HepG2 (cell line): ENCODE results near the gene UMOD. TPM values are rescaled to one million over a fixed set of nuclear protein-coding genes. Genes with fewer than 3 reads are reported as not detected.

Experiments used
- ATAC-seq: fragments of 200-7000 bp; cut with Tn5 transposase; 3 replicates; pipeline ENCODE4 v1.9.1; 2020; ENCODE audit warnings: mild to moderate bottlenecking, moderate library complexity
- BruUV-seq: library from RNA; stranded (reverse); fragments of 400-500 nt; replicated peaks from 2 replicates; lab custom pipeline; 2021; lab: Mats Ljungman, UMichigan
- CTCF ChIA-PET: fragments of 300-600 bp; formaldehyde crosslinking; extraction: SDS; loops from one replicate; lab custom pipeline; 2021; ENCODE audit warnings: low total read pairs, inconsistent platforms, low intra/inter-chr PET ratio; lab: Yijun Ruan, JAX
- POLR2A ChIA-PET: fragments of 350-600 bp; sonication (Branson Sonifier 250); formaldehyde crosslinking; loops from one replicate; lab custom pipeline; 2020; ENCODE audit warnings: antibody characterized with exemption, inconsistent platforms; lab: Yijun Ruan, JAX
- DNase-seq: peaks from one replicate; pipeline ENCODE4 v3.0.0-alpha.2; 2015; ENCODE audit warnings: low spot score
- FAIRE-seq: peaks from 3 replicates; lab custom pipeline; 2011; peaks lifted over from hg19 to GRCh38; lab: Jason Lieb, UNC
- H2AFZ ChIP-seq: one replicate; pipeline ENCODE4 v1.6.1; 2011; ENCODE audit warnings: low read length, inconsistent platforms
- H3K27ac ChIP-seq: fragments of 300-600 bp; 3 replicates; pipeline ENCODE4 v1.8.0; 2011; ENCODE audit warnings: mixed run types, mild to moderate bottlenecking, mixed read lengths, low read length, inconsistent platforms; ENCODE audit not compliant: insufficient read depth; ENCODE audit errors: extremely low read length
- H3K27me3 ChIP-seq, 2 experiments: fragments of 200-600 bp in 1 of 2; 2 replicates in 1 of 2; 3 replicates in 1 of 2; pipeline versions ENCODE4 v1.6.0 to v1.8.0; 2011; ENCODE audit warnings: low read length in 2 of 2, mild to moderate bottlenecking in 2 of 2, moderate library complexity in 2 of 2, inconsistent platforms in 1 of 2; ENCODE audit not compliant: insufficient read depth in 2 of 2, control insufficient read depth in 1 of 2
- H3K36me3 ChIP-seq, 2 experiments: fragments of 200-600 bp in 1 of 2; replicated peaks in 1 of 2; 2 replicates in 1 of 2; 3 replicates in 1 of 2; pipeline versions ENCODE4 v1.5.1 to v1.8.0; 2011; ENCODE audit warnings: low read length in 2 of 2, inconsistent platforms in 1 of 2; ENCODE audit not compliant: insufficient read depth in 2 of 2, control insufficient read depth in 1 of 2
- H3K4me1 ChIP-seq: 2 replicates; pipeline ENCODE4 v1.5.1; 2012; ENCODE audit warnings: low read length, inconsistent platforms; ENCODE audit not compliant: insufficient read depth
- H3K4me2 ChIP-seq: 2 replicates; pipeline ENCODE4 v1.6.0; 2011; ENCODE audit warnings: low read depth, low read length, inconsistent platforms
- H3K4me3 ChIP-seq, 3 experiments: fragments of 200-600 bp in 1 of 3; sonication (generic), shearing (Covaris generic) in 1 of 3; replicated peaks in 1 of 3; 2 replicates each; pipeline ENCODE4 v1.5.1; 2011 to 2016; ENCODE audit warnings: low read length in 3 of 3, inconsistent platforms in 2 of 3, low read depth in 2 of 3, mild to moderate bottlenecking in 2 of 3, control low read depth in 1 of 3, mixed read lengths in 1 of 3; ENCODE audit not compliant: insufficient read depth in 1 of 3
- H3K79me2 ChIP-seq: one replicate; pipeline ENCODE4 v1.6.1; 2011; ENCODE audit warnings: low read length, inconsistent platforms; ENCODE audit not compliant: insufficient read depth
- H3K9ac ChIP-seq: 2 replicates; pipeline ENCODE4 v1.6.0; 2011; ENCODE audit warnings: mild to moderate bottlenecking, low read depth, low read length, inconsistent platforms; ENCODE audit not compliant: insufficient read depth
- H3K9me3 ChIP-seq: 2 replicates; pipeline ENCODE4 v1.5.1; 2012; ENCODE audit warnings: mild to moderate bottlenecking, low read length
- H4K20me1 ChIP-seq: 2 replicates; pipeline ENCODE4 v1.6.0; 2011; ENCODE audit warnings: inconsistent platforms, mild to moderate bottlenecking, low read length, moderate library complexity; ENCODE audit not compliant: insufficient read depth
- AGO1 ChIP-seq: fragments of 200-400 bp; formaldehyde crosslinking; IDR thresholded peaks from 2 replicates; pipeline ENCODE4 v1.6.1; 2017; ENCODE audit warnings: mild to moderate bottlenecking, low read depth, low read length, moderate library complexity; ENCODE audit not compliant: poor library complexity, severe bottlenecking
- CCDC6 ChIP-seq: sonication (generic); formaldehyde crosslinking; IDR thresholded peaks from 2 replicates; pipeline ENCODE4 v1.8.1; 2022; ENCODE audit warnings: mild to moderate bottlenecking, missing genetic modification reagents, moderate library complexity
- CREM ChIP-seq, 2 experiments: sonication (generic) in 1 of 2; formaldehyde crosslinking in 1 of 2; IDR thresholded peaks; 2 replicates each; pipeline versions ENCODE4 v1.4.0 to v1.6.1; 2016 to 2020; ENCODE audit warnings: antibody characterized with exemption in 1 of 2, mild to moderate bottlenecking in 1 of 2, missing genetic modification reagents in 1 of 2
- GABPB1 ChIP-seq: IDR thresholded peaks from 2 replicates; pipeline ENCODE4 v1.6.1; 2016; ENCODE audit warnings: mild to moderate bottlenecking, missing genetic modification reagents, moderate library complexity, missing compliant biosample characterization
- MIER2 ChIP-seq: IDR thresholded peaks from 2 replicates; pipeline ENCODE4 v1.6.1; 2016; ENCODE audit warnings: missing biosample characterization, missing genetic modification reagents
- NFE2 ChIP-seq: sonication (generic); formaldehyde crosslinking; IDR thresholded peaks from 2 replicates; pipeline ENCODE4 v1.4.0; 2020; ENCODE audit warnings: missing genetic modification reagents
- NR2F6 ChIP-seq, 2 experiments: IDR thresholded peaks; 2 replicates each; pipeline ENCODE4 v1.6.1; 2016; ENCODE audit warnings: antibody characterized with exemption in 1 of 2, mild to moderate bottlenecking in 1 of 2
- NRL ChIP-seq: sonication (generic); formaldehyde crosslinking; IDR thresholded peaks from 2 replicates; pipeline ENCODE4 v1.5.0; 2020; ENCODE audit warnings: missing genetic modification reagents, mild to moderate bottlenecking, moderate library complexity, borderline replicate concordance
- PITX1 ChIP-seq: sonication (generic); formaldehyde crosslinking; IDR thresholded peaks from 2 replicates; pipeline ENCODE4 v1.5.1; 2020; ENCODE audit warnings: mild to moderate bottlenecking, missing genetic modification reagents
- POLR2AphosphoS5 ChIP-seq: IDR thresholded peaks from 2 replicates; pipeline ENCODE4 v1.6.1; 2012; ENCODE audit warnings: low read depth, low read length
- PRDM4 ChIP-seq: sonication (generic); formaldehyde crosslinking; IDR thresholded peaks from 2 replicates; pipeline ENCODE4 v1.9.0; 2021; ENCODE audit warnings: missing genetic modification reagents, borderline replicate concordance
- THAP11 ChIP-seq: IDR thresholded peaks from 2 replicates; pipeline ENCODE4 v1.6.1; 2016; ENCODE audit warnings: missing biosample characterization, missing genetic modification reagents
- ZNF512B ChIP-seq: sonication (generic); formaldehyde crosslinking; IDR thresholded peaks from 2 replicates; pipeline ENCODE4 v1.5.1; 2020; ENCODE audit warnings: missing genetic modification reagents, mild to moderate bottlenecking, borderline replicate concordance
- ZNF7 ChIP-seq: IDR thresholded peaks from 2 replicates; pipeline ENCODE4 v1.6.1; 2016; ENCODE audit warnings: missing biosample characterization, missing genetic modification reagents
- ZSCAN9 ChIP-seq: IDR thresholded peaks from 2 replicates; pipeline ENCODE4 v1.6.1; 2016; ENCODE audit warnings: borderline replicate concordance
- WGBS: methylation state at CpG from one replicate; pipeline ENCODE4 v1.1.6; 2017; ENCODE audit warnings: low lambda C conversion rate; 5-methylcytosine and 5-hydroxymethylcytosine counted together
- in situ Hi-C: cut with HindIII; loops from 2 replicates; pipeline ENCODE4 v1.10.0; 2017; ENCODE audit warnings: low pct_unique_long_range_greater_than_20kb; ENCODE audit not compliant: extremely low pct_ligation_motif_present
- intact Hi-C: fragments of 100-400 bp; cut with micrococcal nuclease; formaldehyde crosslinking; loops from one replicate; pipeline ENCODE4 v1.10.0; 2022; ENCODE audit not compliant: unreplicated experiment
- polyA plus RNA-seq, 8 experiments: library from polyadenylated mRNA; depleted of rRNA in 3 of 8; stranded (reverse) in 7 of 8; unstranded in 1 of 8; fragments of >200 nt; fragmentation: Illumina TruSeq in 4 of 8; extraction: Trizol in 4 of 8; gene quantifications; 2 replicates each; pipeline versions ENCODE4 v1.2.1 to v1.2.3, GENCODE V29; 2011 to 2016; ENCODE audit warnings: low read depth in 4 of 8, missing spikeins in 1 of 8, mixed read lengths in 1 of 8; ENCODE audit not compliant: insufficient read depth in 1 of 8
- total RNA-seq, 5 experiments: library from RNA; depleted of rRNA; stranded (reverse); fragments of >200 nt; fragmentation: Illumina TruSeq; extraction: Trizol; gene quantifications; 2 replicates each; pipeline ENCODE4 v1.2.3, GENCODE V29; 2016; ENCODE audit warnings: low read depth in 1 of 5
- TF ChIP-seq, protein P1 (sequence below): sonication (generic); formaldehyde crosslinking; IDR thresholded peaks from 2 replicates; pipeline ENCODE4 v1.5.1; 2020; ENCODE audit warnings: missing genetic modification reagents, mild to moderate bottlenecking, borderline replicate concordance

Gene UMOD
- total and polyA plus RNA-seq, 2 of the 13 experiments (the other 11 are each of a cell fraction or from before 2014, with no cell fraction given), result not detected

DNA sequence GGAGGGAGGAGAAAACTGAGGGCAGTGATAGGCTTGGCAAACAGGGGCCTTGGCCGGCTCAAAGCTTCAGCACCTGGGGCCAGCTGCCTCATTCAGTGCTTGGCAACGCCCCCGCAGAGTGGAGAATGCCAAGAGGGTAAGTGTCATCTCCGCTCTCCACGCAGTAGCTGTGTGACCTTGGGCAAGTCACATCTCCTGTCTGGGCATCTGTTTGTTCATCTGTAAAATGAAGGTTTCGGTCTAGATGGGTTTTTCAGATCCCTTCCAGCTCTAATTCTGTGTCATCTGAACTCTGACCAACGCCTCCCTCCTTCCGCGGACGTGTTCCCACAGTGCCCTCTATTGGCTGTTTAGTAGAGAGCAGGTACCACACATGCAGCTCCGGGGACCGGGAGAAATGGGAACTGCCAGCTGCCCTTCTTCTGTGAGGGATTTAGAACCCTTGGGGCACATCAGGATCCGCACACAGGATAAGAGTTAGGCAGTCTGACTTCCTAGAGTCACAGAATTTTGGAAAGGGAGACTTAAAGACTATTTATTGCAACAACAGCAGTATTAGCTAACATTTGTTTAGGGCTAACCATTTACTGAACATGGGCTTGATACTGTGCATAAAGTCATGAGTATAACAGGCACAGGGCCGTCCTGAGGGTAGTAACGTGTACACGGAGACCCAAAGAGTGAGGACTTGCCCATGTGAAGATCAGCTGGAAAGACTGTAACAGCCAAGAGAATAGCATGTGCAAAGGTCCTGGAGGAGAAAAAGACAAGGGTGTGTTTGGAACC lies 52.0 kb downstream of the UMOD start:
- FAIRE-seq, result peak; percentile 94
- Histone ChIP-seq H3K4me3 (no peak overlapping the region), H3K9me3 (no peaks in the 10 kb centered on the region), H3K4me2 (no peak overlapping the region), H2AFZ (no peak overlapping the region), H3K4me1 (no peaks in the 10 kb centered on the region), H3K27ac (no peak overlapping the region), H3K79me2 (no peaks in the 10 kb centered on the region), H3K27me3 (no peaks in the 10 kb centered on the region), H4K20me1 (no peaks in the 10 kb centered on the region), H3K36me3 (no peaks in the 10 kb centered on the region), H3K9ac (no peak overlapping the region)
- ChIA-PET CTCF (interaction anchor here (0.6 to 4.1 kb wide), 8 partner anchors 83 to 699 kb away, joined by 3 to 71 read pairs (median 4); no protein-coding TSS in a partner anchor), POLR2A (interaction anchor here (1.9 kb wide), 1 partner anchor 393 kb away, joined by 6 read pairs; no protein-coding TSS in a partner anchor)
- peak; percentile 98 for ATAC-seq
- DNase-seq, result peak; percentile 71
- in situ Hi-C loops (loop anchor here (5.0 to 25.0 kb wide), 2 partner anchors 393 to 713 kb away; no protein-coding TSS in a partner anchor), intact Hi-C loops (loop anchor here (1.0 to 10.0 kb wide), 4 partner anchors 82 to 696 kb away; no protein-coding TSS in a partner anchor)
- 3% methylated on average over 16 of the region's 16 CpGs for WGBS
- no TSS peak for BruUV-seq
- no peak for TF ChIP-seq AGO1
- TF ChIP-seq CCDC6 (CRISPR knock-in tag), result no peak
- TF ChIP-seq THAP11 (CRISPR knock-in tag), result 0 out of 2 replicates have a peak, but pooled peaks have one; percentile 27
- no peak for TF ChIP-seq POLR2AphosphoS5
- peak; percentile 68; the same call in 1 of the 2 replicates for TF ChIP-seq MIER2 (CRISPR knock-in tag)
- peak; percentile 63; the same call in 1 of the 2 replicates for TF ChIP-seq PITX1 (CRISPR knock-in tag)
- TF ChIP-seq NFE2, result no peak
- no peak for TF ChIP-seq NRL (CRISPR knock-in tag)
- peak; percentile 27; the same call in 1 of the 2 replicates for TF ChIP-seq GABPB1 (CRISPR knock-in tag)
- TF ChIP-seq ZSCAN9 (CRISPR knock-in tag), result 0 out of 2 replicates have a peak, but pooled peaks have one; percentile 31
- TF ChIP-seq PRDM4 (CRISPR knock-in tag), result no peak
- TF ChIP-seq, protein P1, sequence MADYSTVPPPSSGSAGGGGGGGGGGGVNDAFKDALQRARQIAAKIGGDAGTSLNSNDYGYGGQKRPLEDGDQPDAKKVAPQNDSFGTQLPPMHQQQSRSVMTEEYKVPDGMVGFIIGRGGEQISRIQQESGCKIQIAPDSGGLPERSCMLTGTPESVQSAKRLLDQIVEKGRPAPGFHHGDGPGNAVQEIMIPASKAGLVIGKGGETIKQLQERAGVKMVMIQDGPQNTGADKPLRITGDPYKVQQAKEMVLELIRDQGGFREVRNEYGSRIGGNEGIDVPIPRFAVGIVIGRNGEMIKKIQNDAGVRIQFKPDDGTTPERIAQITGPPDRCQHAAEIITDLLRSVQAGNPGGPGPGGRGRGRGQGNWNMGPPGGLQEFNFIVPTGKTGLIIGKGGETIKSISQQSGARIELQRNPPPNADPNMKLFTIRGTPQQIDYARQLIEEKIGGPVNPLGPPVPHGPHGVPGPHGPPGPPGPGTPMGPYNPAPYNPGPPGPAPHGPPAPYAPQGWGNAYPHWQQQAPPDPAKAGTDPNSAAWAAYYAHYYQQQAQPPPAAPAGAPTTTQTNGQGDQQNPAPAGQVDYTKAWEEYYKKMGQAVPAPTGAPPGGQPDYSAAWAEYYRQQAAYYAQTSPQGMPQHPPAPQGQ (CRISPR knock-in tag), result no peak
- TF ChIP-seq CREM (IDR thresholded peaks at IDR 0.05), result no peak
- TF ChIP-seq CREM (CRISPR knock-in tag; IDR thresholded peaks at IDR 0.05), result no peak
- TF ChIP-seq ZNF7 (CRISPR knock-in tag), result no peak
- TF ChIP-seq ZNF512B (CRISPR knock-in tag), result no peak
- no peak for TF ChIP-seq NR2F6 (IDR thresholded peaks at IDR 0.05)
- TF ChIP-seq NR2F6 (CRISPR knock-in tag; IDR thresholded peaks at IDR 0.05), result no peak
